HepG2 (cell line): ENCODE measurements around the gene RPH3AL. TPM values are rescaled to one million over a fixed set of nuclear protein-coding genes. Genes with fewer than 3 reads are reported as not detected.

ENCODE experiments used
- EZH2 ChIP-seq: conservative IDR thresholded peaks from 2 replicates; pipeline ENCODE4 v1.6.1; 2012; ENCODE audit warnings: mild to moderate bottlenecking, low read depth, low read length, moderate library complexity
- ISL2 ChIP-seq: sonication (generic); formaldehyde crosslinking; IDR thresholded peaks from 2 replicates; pipeline ENCODE4 v1.5.0; 2020; ENCODE audit warnings: missing genetic modification reagents
- KDM1A ChIP-seq: IDR thresholded peaks from 2 replicates; pipeline ENCODE4 v1.6.1; 2016; ENCODE audit warnings: missing compliant biosample characterization
- KDM5B ChIP-seq: sonication (generic); formaldehyde crosslinking; IDR thresholded peaks from 2 replicates; pipeline ENCODE4 v1.4.0; 2020; ENCODE audit warnings: missing genetic modification reagents, mild to moderate bottlenecking, borderline replicate concordance
- SMARCC2 ChIP-seq: fragments of 450-650 bp; IDR thresholded peaks from 2 replicates; pipeline ENCODE4 v1.6.1; 2017; ENCODE audit warnings: antibody characterized with exemption, mild to moderate bottlenecking
- polyA plus RNA-seq, 8 experiments: library from polyadenylated mRNA; depleted of rRNA in 3 of 8; stranded (reverse) in 7 of 8; unstranded in 1 of 8; fragments of >200 nt; fragmentation: Illumina TruSeq in 4 of 8; extraction: Trizol in 4 of 8; gene quantifications; 2 replicates each; pipeline versions ENCODE4 v1.2.1 to v1.2.3, GENCODE V29; 2011 to 2016; ENCODE audit warnings: low read depth in 4 of 8, missing spikeins in 1 of 8, mixed read lengths in 1 of 8; ENCODE audit not compliant: insufficient read depth in 1 of 8
- total RNA-seq, 5 experiments: library from RNA; depleted of rRNA; stranded (reverse); fragments of >200 nt; fragmentation: Illumina TruSeq; extraction: Trizol; gene quantifications; 2 replicates each; pipeline ENCODE4 v1.2.3, GENCODE V29; 2016; ENCODE audit warnings: low read depth in 1 of 5
- TF ChIP-seq, protein P1 (sequence below): sonication (generic); formaldehyde crosslinking; IDR thresholded peaks from 2 replicates; pipeline ENCODE4 v1.4.0; 2020; ENCODE audit warnings: missing genetic modification reagents, borderline replicate concordance
- TF ChIP-seq, protein P2 (sequence below): sonication (generic); IDR thresholded peaks from 2 replicates; pipeline ENCODE4 v1.6.1; 2016; ENCODE audit warnings: low read depth, borderline replicate concordance

The RPH3AL gene
- total and polyA plus RNA-seq, 2 of the 13 experiments (the other 11 are each of a cell fraction or from before 2014, with no cell fraction given), result 7.8 to 16.4 TPM

DNA sequence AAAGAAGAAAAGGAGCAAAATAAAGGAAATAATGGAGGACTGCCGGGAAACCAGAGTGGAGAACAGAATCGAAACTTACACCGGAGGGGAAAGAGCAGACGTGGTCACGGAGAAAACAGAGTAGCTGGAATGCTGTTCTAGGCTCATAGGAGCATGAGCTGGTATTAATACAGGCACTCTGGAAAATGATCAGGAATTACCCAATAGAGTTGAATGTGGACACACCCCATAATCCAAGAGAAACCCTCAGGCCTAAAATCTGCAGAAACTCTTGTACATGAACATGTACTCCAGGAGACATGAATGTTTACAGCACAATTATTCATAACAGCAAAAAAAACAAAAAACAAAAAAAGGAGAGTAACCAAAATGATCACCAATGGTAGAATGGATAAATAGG lies 77.7 kb downstream of the RPH3AL start (continued):
- TF ChIP-seq KDM5B (CRISPR knock-in tag), result no peak
- no peak for TF ChIP-seq SMARCC2
- TF ChIP-seq ISL2 (CRISPR knock-in tag), result no peak
- no peak for TF ChIP-seq EZH2
- TF ChIP-seq, protein P1, sequence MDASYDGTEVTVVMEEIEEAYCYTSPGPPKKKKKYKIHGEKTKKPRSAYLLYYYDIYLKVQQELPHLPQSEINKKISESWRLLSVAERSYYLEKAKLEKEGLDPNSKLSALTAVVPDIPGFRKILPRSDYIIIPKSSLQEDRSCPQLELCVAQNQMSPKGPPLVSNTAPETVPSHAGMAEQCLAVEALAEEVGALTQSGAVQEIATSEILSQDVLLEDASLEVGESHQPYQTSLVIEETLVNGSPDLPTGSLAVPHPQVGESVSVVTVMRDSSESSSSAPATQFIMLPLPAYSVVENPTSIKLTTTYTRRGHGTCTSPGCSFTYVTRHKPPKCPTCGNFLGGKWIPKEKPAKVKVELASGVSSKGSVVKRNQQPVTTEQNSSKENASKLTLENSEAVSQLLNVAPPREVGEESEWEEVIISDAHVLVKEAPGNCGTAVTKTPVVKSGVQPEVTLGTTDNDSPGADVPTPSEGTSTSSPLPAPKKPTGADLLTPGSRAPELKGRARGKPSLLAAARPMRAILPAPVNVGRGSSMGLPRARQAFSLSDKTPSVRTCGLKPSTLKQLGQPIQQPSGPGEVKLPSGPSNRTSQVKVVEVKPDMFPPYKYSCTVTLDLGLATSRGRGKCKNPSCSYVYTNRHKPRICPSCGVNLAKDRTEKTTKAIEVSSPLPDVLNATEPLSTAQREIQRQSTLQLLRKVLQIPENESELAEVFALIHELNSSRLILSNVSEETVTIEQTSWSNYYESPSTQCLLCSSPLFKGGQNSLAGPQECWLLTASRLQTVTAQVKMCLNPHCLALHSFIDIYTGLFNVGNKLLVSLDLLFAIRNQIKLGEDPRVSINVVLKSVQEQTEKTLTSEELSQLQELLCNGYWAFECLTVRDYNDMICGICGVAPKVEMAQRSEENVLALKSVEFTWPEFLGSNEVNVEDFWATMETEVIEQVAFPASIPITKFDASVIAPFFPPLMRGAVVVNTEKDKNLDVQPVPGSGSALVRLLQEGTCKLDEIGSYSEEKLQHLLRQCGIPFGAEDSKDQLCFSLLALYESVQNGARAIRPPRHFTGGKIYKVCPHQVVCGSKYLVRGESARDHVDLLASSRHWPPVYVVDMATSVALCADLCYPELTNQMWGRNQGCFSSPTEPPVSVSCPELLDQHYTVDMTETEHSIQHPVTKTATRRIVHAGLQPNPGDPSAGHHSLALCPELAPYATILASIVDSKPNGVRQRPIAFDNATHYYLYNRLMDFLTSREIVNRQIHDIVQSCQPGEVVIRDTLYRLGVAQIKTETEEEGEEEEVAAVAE, result no peak
- no peak for TF ChIP-seq KDM1A (CRISPR knock-in tag)
- TF ChIP-seq, protein P2, sequence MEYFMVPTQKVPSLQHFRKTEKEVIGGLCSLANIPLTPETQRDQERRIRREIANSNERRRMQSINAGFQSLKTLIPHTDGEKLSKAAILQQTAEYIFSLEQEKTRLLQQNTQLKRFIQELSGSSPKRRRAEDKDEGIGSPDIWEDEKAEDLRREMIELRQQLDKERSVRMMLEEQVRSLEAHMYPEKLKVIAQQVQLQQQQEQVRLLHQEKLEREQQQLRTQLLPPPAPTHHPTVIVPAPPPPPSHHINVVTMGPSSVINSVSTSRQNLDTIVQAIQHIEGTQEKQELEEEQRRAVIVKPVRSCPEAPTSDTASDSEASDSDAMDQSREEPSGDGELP, result no peak
